Measurements from ENCODE around the gene PROSER2.
A peak's percentile ranks its signal among the peaks of the same experiment; 100 is the strongest.

Gene PROSER2

GRCh38 chr10:11861341-11861740, 38.2 kb downstream of the PROSER2 start:
- Histone ChIP-seq H3K4me3 (ENCODE audit: low read depth in 1 of 5, low read length in 5 of 5) (no peak overlapping the region), H3K4me1 (ENCODE audit: control insufficient read depth in 5 of 5, insufficient read depth in 5 of 5, low read length in 5 of 5) (peaks cover 0 to 4% (median 0%) of the 10 kb centered on the region in 5 donors), H3K9me3 (ENCODE audit: control insufficient read depth in 5 of 5, low read length in 5 of 5) (no peaks in the 10 kb centered on the region), H3K36me3 (ENCODE audit: control insufficient read depth in 5 of 5, insufficient read depth in 5 of 5, low read length in 5 of 5) (peaks cover 0 to 5% (median 4%) of the 10 kb centered on the region in 5 donors), H3K27me3 (ENCODE audit: control insufficient read depth in 5 of 5, insufficient read depth in 4 of 5, low read length in 5 of 5) (no peaks in the 10 kb centered on the region), H3K27ac (ENCODE audit: low read depth, low read length) (no peak overlapping the region), H3K9ac (ENCODE audit: low read length in 5 of 5) (no peak overlapping the region)

- peaks cover 0 to 7% (median 5%) of the 10 kb centered on the region in 5 donors for H3K36me3 ChIP-seq (ENCODE audit: control insufficient read depth in 5 of 5, insufficient read depth in 5 of 5, low read length in 5 of 5)
- H3K9ac ChIP-seq (ENCODE audit: low read length in 5 of 5): no peak overlapping the region
- H3K9me3 ChIP-seq (ENCODE audit: control insufficient read depth in 5 of 5, low read length in 5 of 5): no peaks in the 10 kb centered on the region
- H3K4me3 ChIP-seq (ENCODE audit: low read depth in 1 of 5, low read length in 5 of 5): no peak overlapping the region
- no peaks in the 10 kb centered on the region for H3K27me3 ChIP-seq (ENCODE audit: control insufficient read depth in 5 of 5, insufficient read depth in 4 of 5, low read length in 5 of 5)
- H3K27ac ChIP-seq (ENCODE audit: low read depth, low read length): no peak overlapping the region
- H3K4me1 ChIP-seq (ENCODE audit: control insufficient read depth in 5 of 5, insufficient read depth in 5 of 5, low read length in 5 of 5): peaks cover 0 to 2% (median 0%) of the 10 kb centered on the region in 5 donors
Observed at GRCh38 chr10:11861811-11862428, 38.8 kb downstream of the PROSER2 start.

GRCh38 chr10:11863353-11864109, 40.4 kb downstream of the PROSER2 start:
- Histone ChIP-seq H3K27me3 (ENCODE audit: control insufficient read depth in 5 of 5, insufficient read depth in 4 of 5, low read length in 5 of 5) (no peaks in the 10 kb centered on the region), H3K9ac (ENCODE audit: low read length in 5 of 5) (no peak overlapping the region), H3K4me1 (ENCODE audit: control insufficient read depth in 5 of 5, insufficient read depth in 5 of 5, low read length in 5 of 5) (no peaks in the 10 kb centered on the region), H3K4me3 (ENCODE audit: low read depth in 1 of 5, low read length in 5 of 5) (no peak overlapping the region), H3K36me3 (ENCODE audit: control insufficient read depth in 5 of 5, insufficient read depth in 5 of 5, low read length in 5 of 5) (peaks cover 0 to 7% (median 5%) of the 10 kb centered on the region in 5 donors), H3K9me3 (ENCODE audit: control insufficient read depth in 5 of 5, low read length in 5 of 5) (no peaks in the 10 kb centered on the region), H3K27ac (ENCODE audit: low read depth, low read length) (no peak overlapping the region)

- H3K4me1 ChIP-seq (ENCODE audit: control insufficient read depth in 5 of 5, insufficient read depth in 5 of 5, low read length in 5 of 5): no peaks in the 10 kb centered on the region
- no peak overlapping the region for H3K9ac ChIP-seq (ENCODE audit: low read length in 5 of 5)
- no peak overlapping the region for H3K4me3 ChIP-seq (ENCODE audit: low read depth in 1 of 5, low read length in 5 of 5)
- H3K27me3 ChIP-seq (ENCODE audit: control insufficient read depth in 5 of 5, insufficient read depth in 4 of 5, low read length in 5 of 5): no peaks in the 10 kb centered on the region
- peaks cover 0 to 8% (median 5%) of the 10 kb centered on the region in 5 donors for H3K36me3 ChIP-seq (ENCODE audit: control insufficient read depth in 5 of 5, insufficient read depth in 5 of 5, low read length in 5 of 5)
- no peak overlapping the region for H3K27ac ChIP-seq (ENCODE audit: low read depth, low read length)
- no peaks in the 10 kb centered on the region for H3K9me3 ChIP-seq (ENCODE audit: control insufficient read depth in 5 of 5, low read length in 5 of 5)
Observed at GRCh38 chr10:11864727-11865126, 41.6 kb downstream of the PROSER2 start.

GRCh38 chr10:11865561-11865960, 42.4 kb downstream of the PROSER2 start:
- H3K4me1 ChIP-seq (ENCODE audit: control insufficient read depth in 5 of 5, insufficient read depth in 5 of 5, low read length in 5 of 5): peaks cover 0 to 5% (median 0%) of the 10 kb centered on the region in 5 donors
- H3K27ac ChIP-seq (ENCODE audit: low read depth, low read length): no peak overlapping the region
- no peaks in the 10 kb centered on the region for H3K27me3 ChIP-seq (ENCODE audit: control insufficient read depth in 5 of 5, insufficient read depth in 4 of 5, low read length in 5 of 5)
- H3K36me3 ChIP-seq (ENCODE audit: control insufficient read depth in 5 of 5, insufficient read depth in 5 of 5, low read length in 5 of 5): peaks cover 0 to 8% (median 5%) of the 10 kb centered on the region in 5 donors
- no peak overlapping the region for H3K4me3 ChIP-seq (ENCODE audit: low read depth in 1 of 5, low read length in 5 of 5)
- H3K9ac ChIP-seq (ENCODE audit: low read length in 5 of 5): no peak overlapping the region
- no peaks in the 10 kb centered on the region for H3K9me3 ChIP-seq (ENCODE audit: control insufficient read depth in 5 of 5, low read length in 5 of 5)

GRCh38 chr10:11866199-11866925, 43.2 kb downstream of the PROSER2 start:
- H3K27ac ChIP-seq (ENCODE audit: low read depth, low read length): no peak overlapping the region
- no peaks in the 10 kb centered on the region for H3K9me3 ChIP-seq (ENCODE audit: control insufficient read depth in 5 of 5, low read length in 5 of 5)
- peaks cover 0 to 5% (median 0%) of the 10 kb centered on the region in 5 donors for H3K4me1 ChIP-seq (ENCODE audit: control insufficient read depth in 5 of 5, insufficient read depth in 5 of 5, low read length in 5 of 5)
- H3K36me3 ChIP-seq (ENCODE audit: control insufficient read depth in 5 of 5, insufficient read depth in 5 of 5, low read length in 5 of 5): peaks cover 0 to 5% (median 2%) of the 10 kb centered on the region in 5 donors
- H3K27me3 ChIP-seq (ENCODE audit: control insufficient read depth in 5 of 5, insufficient read depth in 4 of 5, low read length in 5 of 5): no peaks in the 10 kb centered on the region
- no peak overlapping the region for H3K9ac ChIP-seq (ENCODE audit: low read length in 5 of 5)
- H3K4me3 ChIP-seq (ENCODE audit: low read depth in 1 of 5, low read length in 5 of 5): no peak overlapping the region

- H3K27me3 ChIP-seq (ENCODE audit: control insufficient read depth in 5 of 5, insufficient read depth in 4 of 5, low read length in 5 of 5): no peaks in the 10 kb centered on the region
- no peak overlapping the region for H3K4me3 ChIP-seq (ENCODE audit: low read depth in 1 of 5, low read length in 5 of 5)
- H3K27ac ChIP-seq (ENCODE audit: low read depth, low read length): no peak overlapping the region
- H3K9me3 ChIP-seq (ENCODE audit: control insufficient read depth in 5 of 5, low read length in 5 of 5): no peaks in the 10 kb centered on the region
- peaks cover 0 to 3% (median 0%) of the 10 kb centered on the region in 5 donors for H3K36me3 ChIP-seq (ENCODE audit: control insufficient read depth in 5 of 5, insufficient read depth in 5 of 5, low read length in 5 of 5)
- peaks cover 0 to 5% (median 0%) of the 10 kb centered on the region in 5 donors for H3K4me1 ChIP-seq (ENCODE audit: control insufficient read depth in 5 of 5, insufficient read depth in 5 of 5, low read length in 5 of 5)
- H3K9ac ChIP-seq (ENCODE audit: low read length in 5 of 5): no peak overlapping the region
Observed at GRCh38 chr10:11869219-11869618, 46.1 kb downstream of the PROSER2 start.

GRCh38 chr10:11869743-11870460, 46.7 kb downstream of the PROSER2 start:
- Histone ChIP-seq H3K36me3 (ENCODE audit: control insufficient read depth in 5 of 5, insufficient read depth in 5 of 5, low read length in 5 of 5) (peaks cover 0 to 3% (median 0%) of the 10 kb centered on the region in 5 donors), H3K27me3 (ENCODE audit: control insufficient read depth in 5 of 5, insufficient read depth in 4 of 5, low read length in 5 of 5) (no peaks in the 10 kb centered on the region), H3K9ac (ENCODE audit: low read length in 5 of 5) (no peak overlapping the region), H3K27ac (ENCODE audit: low read depth, low read length) (no peak overlapping the region), H3K4me3 (ENCODE audit: low read depth in 1 of 5, low read length in 5 of 5) (peak overlapping the region in 3 of 5 donors; percentile 17 to 47 (median 20)), H3K4me1 (ENCODE audit: control insufficient read depth in 5 of 5, insufficient read depth in 5 of 5, low read length in 5 of 5) (peaks cover 0 to 11% (median 6%) of the 10 kb centered on the region in 5 donors), H3K9me3 (ENCODE audit: control insufficient read depth in 5 of 5, low read length in 5 of 5) (no peaks in the 10 kb centered on the region)

GRCh38 chr10:11870461-11870780, 47.3 kb downstream of the PROSER2 start:
- Histone ChIP-seq H3K4me1 (ENCODE audit: control insufficient read depth in 5 of 5, insufficient read depth in 5 of 5, low read length in 5 of 5) (peaks cover 2 to 16% (median 12%) of the 10 kb centered on the region in 5 donors), H3K9ac (ENCODE audit: low read length in 5 of 5) (no peak overlapping the region), H3K27ac (ENCODE audit: low read depth, low read length) (no peak overlapping the region), H3K9me3 (ENCODE audit: control insufficient read depth in 5 of 5, low read length in 5 of 5) (no peaks in the 10 kb centered on the region), H3K27me3 (ENCODE audit: control insufficient read depth in 5 of 5, insufficient read depth in 4 of 5, low read length in 5 of 5) (no peaks in the 10 kb centered on the region), H3K4me3 (ENCODE audit: low read depth in 1 of 5, low read length in 5 of 5) (peak overlapping the region in 3 of 5 donors; percentile 17 to 47 (median 20)), H3K36me3 (ENCODE audit: control insufficient read depth in 5 of 5, insufficient read depth in 5 of 5, low read length in 5 of 5) (peaks cover 0 to 3% (median 0%) of the 10 kb centered on the region in 5 donors)

All from subcutaneous abdominal adipose tissue (tissue), 5 donors.